HG03558 (cell line): ENCODE measurements around the gene KIR3DL2.
"Not testable (repeated sequence)": the region's sequence is repeated elsewhere in the genome, so short reads cannot be mapped to it uniquely, and the experiment has no call there.

Experiments
- ATAC-seq: cut with Tn5 transposase; IDR thresholded peaks from one replicate; pipeline ENCODE4 v1.9.1; 2021; ENCODE audit warnings: moderate number of reproducible peaks; ENCODE audit not compliant: unreplicated experiment; ENCODE audit errors: extremely low read depth

The KIR3DL2 gene

DNA sequence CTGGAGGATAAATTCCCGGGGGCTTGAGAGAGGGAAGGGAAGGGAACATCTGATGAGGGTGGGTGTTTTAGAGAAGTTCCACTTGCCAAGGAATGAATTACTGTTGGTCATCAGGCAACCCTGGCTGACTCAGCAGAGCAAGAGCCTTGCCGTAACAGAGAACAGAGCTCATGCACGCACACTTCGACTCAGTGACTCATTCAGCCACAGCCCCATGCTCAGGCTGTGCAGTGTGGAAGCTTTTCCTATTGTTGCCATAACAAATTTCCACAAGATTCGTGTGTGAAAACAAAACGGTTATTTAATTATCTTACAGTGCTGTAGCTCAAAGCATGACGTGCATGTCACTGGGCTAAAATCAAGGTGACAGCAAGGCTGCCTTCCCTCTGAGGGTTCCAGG is 9.2 kb downstream of the KIR3DL2 start:
- not testable (repeated sequence) for ATAC-seq

DNA sequence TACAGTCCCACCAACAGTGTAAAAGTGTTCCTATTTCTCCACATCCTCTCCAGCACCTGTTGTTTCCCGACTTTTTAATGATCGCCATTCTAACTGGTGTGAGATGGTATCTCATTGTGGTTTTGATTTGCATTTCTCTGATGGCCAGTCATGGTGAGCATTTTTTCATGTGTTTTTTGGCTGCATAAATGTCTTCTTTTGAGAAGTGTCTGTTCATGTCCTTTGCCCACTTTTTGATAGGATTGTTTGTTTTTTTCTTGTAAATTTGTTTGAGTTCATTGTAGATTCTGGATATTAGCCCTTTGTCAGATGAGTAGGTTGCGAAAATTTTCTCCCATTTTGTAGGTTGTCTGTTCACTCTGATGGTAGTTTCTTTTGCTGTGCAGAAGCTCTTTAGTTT is 13.2 kb downstream of the KIR3DL2 start:
- ATAC-seq: not testable (repeated sequence)

GRCh38 chr19:54871696-54872095 is 21.5 kb downstream of the KIR3DL2 start:
- no peak for ATAC-seq

DNA sequence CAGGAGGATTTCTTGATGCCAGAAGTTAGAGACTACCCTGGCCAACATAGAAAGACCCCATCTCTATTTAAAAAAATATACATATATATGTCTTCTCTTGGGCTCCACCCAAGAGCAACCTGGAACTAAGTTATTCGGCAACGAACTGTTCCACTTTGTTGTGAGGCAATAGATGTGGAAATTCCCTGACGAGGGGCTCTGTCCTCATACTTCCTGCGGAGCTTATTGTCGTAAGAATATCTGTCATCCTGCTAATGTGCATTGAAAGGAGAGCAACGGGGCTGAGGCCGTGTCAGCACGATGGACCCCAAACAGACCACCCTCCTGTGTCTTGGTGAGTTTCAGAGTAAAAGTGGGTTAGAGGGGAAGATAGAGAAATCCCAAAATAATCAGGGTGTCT is 23.7 kb downstream of the KIR3DL2 start, which contains the start of gene FCAR:
Gene FCAR (plus strand): TSS at position 246 of the 400 bp plus-strand sequence. CDS start 55 bp downstream, at position 301.
- ATAC-seq: no peak

DNA sequence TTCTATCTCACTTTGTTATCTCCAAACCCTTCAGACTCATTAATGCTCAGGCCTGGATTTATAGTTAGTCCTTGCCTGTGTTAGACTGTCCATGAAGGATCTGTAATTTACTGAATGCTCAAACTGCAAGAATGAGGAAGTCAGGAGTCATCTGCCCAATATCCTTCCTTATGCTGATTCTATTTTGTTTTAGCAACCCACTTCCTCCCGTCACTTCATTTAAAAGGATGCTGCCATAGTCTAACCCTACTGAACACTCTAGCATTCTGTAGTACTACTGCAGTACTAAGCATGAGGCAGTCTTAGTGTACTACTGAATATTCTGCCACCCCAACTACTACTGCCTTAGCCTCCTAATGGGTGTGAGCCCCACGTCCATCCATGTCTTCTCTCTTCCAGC is 25.3 kb downstream of the KIR3DL2 start:
- no peak for ATAC-seq

DNA sequence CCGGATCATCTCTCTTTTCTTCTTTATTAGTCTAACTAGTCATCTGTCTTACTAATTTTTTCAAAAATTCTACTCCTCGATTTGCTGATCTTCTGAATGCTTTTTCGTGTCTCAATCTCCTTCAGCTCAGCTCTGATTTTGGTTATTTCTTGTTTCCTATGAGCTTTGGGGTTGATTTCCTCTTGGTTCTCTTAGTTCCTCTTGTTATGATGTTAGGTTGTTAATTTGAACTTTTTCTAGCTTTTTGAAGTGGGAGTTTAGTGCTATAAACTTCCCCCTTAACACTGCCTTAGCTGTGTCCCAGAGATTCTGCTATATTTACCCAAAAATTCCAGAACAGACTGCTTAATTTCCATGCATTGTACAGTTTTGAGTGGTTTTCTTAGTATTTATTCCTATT is 27.2 kb downstream of the KIR3DL2 start:
- ATAC-seq: no peak

- ATAC-seq: no peak
Observed at GRCh38 chr19:54881884-54882283, 31.6 kb downstream of the KIR3DL2 start.

DNA sequence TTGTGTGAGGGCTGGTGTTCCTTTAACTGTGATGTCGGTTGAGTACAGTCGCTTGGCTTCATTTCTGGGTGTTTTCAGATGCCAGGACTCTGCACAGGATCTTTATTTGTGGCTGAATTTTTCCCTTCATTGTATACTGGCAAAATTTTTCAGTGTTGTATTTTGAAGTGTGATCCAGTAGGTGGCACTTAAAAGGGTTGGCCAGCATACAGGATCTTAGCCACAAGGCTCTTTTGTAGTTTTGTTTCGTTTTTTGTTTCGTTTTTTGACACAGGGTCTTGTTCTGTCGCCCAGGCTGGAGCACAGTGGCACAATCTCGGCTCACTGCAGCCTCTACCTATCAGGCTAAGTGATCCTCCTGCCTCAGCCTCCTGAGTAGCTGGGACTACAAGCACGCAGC is 32.5 kb downstream of the KIR3DL2 start:
- no peak for ATAC-seq

- ATAC-seq: no peak
Observed at GRCh38 chr19:54883228-54883627, 33.0 kb downstream of the KIR3DL2 start.

GRCh38 chr19:54888239-54888638 is 38.0 kb downstream of the KIR3DL2 start:
- ATAC-seq: no peak

DNA sequence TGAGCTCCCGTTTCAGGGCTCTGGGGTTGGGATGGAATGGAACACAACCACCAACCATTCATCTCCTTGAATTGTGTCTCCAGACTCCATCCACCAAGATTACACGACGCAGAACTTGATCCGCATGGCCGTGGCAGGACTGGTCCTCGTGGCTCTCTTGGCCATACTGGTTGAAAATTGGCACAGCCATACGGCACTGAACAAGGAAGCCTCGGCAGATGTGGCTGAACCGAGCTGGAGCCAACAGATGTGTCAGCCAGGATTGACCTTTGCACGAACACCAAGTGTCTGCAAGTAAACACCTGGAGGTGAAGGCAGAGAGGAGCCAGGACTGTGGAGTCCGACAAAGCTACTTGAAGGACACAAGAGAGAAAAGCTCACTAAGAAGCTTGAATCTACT is 39.3 kb downstream of the KIR3DL2 start:
- ATAC-seq: no peak

- ATAC-seq: no peak
Observed at GRCh38 chr19:54893406-54893805, 43.2 kb downstream of the KIR3DL2 start.

DNA sequence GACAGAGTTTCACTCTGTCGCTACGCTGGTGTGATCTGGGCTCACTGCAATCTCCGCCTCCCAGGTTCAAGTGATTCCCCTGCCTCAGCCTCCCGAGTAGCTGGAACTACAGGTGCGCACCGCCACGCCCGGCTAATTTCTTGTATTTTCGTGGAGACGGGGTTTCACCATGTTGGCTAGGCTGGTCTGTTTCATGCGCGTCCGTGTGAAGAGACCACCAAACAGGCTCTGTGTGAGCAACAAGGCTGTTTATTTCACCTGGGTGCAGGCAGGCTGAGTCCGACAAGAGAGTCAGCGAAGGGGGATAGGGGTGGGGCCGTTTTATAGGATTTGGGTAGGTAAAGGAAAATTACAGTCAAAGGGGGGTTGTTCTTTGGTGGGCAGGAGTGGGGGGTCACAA is 43.9 kb downstream of the KIR3DL2 start:
- not testable (repeated sequence) for ATAC-seq

GRCh38 chr19:54896036-54896435 is 45.8 kb downstream of the KIR3DL2 start:
- ATAC-seq: no peak

- ATAC-seq: not testable (repeated sequence)
Observed at GRCh38 chr19:54898685-54899084, 48.4 kb downstream of the KIR3DL2 start.

- ATAC-seq: not testable (repeated sequence)
Observed at GRCh38 chr19:54899646-54900045, 49.4 kb downstream of the KIR3DL2 start.

GRCh38 chr19:54901153-54901552 is 50.9 kb downstream of the KIR3DL2 start:
- ATAC-seq: not testable (repeated sequence)

- no peak for ATAC-seq
Observed at GRCh38 chr19:54902061-54902460, 51.8 kb downstream of the KIR3DL2 start.

DNA sequence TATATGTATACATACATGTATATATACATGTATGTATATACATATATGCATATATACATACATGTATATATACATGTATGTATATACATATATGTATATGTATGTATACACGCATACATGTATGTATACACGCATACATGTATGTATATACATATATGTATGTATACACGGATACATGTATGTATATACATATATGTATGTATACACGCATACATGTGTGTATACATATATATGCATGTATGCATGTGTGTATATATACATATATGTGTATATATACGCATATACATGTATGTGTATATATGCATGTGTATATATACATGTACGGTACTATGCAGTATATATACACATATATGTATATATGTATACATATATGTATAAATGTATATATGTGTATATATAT is 53.1 kb downstream of the KIR3DL2 start:
- no peak for ATAC-seq

GRCh38 chr19:54904261-54904660 is 54.0 kb downstream of the KIR3DL2 start:
- ATAC-seq: not testable (repeated sequence)

GRCh38 chr19:54905421-54905802 is 55.2 kb downstream of the KIR3DL2 start:
- ATAC-seq: no peak

DNA sequence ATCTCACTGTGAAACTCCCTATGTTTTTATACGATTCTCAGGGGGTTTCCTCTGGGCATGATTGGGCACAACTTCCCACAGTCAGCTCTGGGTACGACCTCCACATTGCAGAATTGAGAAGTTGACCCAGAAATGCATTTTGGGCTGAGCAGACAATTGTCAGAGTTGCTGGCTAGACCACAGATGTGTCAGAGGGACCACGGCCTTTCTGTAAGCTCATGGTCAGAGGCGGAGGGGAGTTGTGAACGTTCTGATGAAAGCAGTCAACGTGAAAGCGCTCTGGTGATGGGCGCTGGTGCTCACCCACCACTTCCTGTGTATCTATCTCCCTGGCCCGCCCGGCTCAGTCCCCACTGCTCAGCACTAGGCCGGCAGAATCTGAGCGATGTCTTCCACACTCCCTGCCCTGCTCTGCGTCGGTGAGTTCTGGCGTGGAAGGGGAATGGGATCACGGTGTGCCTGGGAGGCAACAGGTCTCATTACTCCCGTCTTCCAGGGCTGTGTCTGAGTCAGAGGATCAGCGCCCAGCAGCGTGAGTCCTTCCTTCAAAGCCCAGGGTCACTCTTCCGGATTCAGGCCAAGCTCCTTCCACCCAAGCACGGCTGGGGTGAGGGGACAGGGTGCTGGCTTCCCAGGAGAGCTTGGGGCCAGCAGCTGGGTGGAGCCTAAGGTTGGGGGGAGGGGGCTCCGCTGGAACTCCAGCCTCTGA is 55.7 kb downstream of the KIR3DL2 start, which contains the start of gene NCR1:
Gene NCR1 (plus strand): TSS at position 346 of the 709 bp plus-strand sequence. CDS start 40 bp downstream, at position 386.
- ATAC-seq: no peak
